SK-N-SH treated with all-trans-retinoic acid at 6 μM for 48 hours (cell line): ENCODE results near the gene TAF7L.

Source experiments
- CSRNP3 ChIP-seq: fragments of 250-450 bp; sonication (Bioruptor Pico); IDR thresholded peaks from 2 replicates; pipeline ENCODE4 v1.5.1; 2021; ENCODE audit warnings: mild to moderate bottlenecking, moderate library complexity
- GLIS3 ChIP-seq: fragments of 250-450 bp; sonication (Bioruptor Pico); IDR thresholded peaks from 2 replicates; pipeline ENCODE4 v1.5.0; 2020; ENCODE audit warnings: mild to moderate bottlenecking, moderate library complexity
- ISL1 ChIP-seq: fragments of 250-450 bp; sonication (Bioruptor Pico); IDR thresholded peaks from 2 replicates; pipeline ENCODE4 v2.1.2; 2022; ENCODE audit warnings: mild to moderate bottlenecking, moderate library complexity
- RARB ChIP-seq: fragments of 250-450 bp; sonication (Bioruptor Pico); IDR thresholded peaks from 2 replicates; pipeline ENCODE4 v1.8.0; 2021; ENCODE audit warnings: mild to moderate bottlenecking, moderate library complexity
- SNAI2 ChIP-seq: fragments of 250-450 bp; sonication (Bioruptor Pico); IDR thresholded peaks from 2 replicates; pipeline ENCODE4 v1.5.0; 2020; ENCODE audit warnings: mild to moderate bottlenecking, moderate library complexity
- TCF4 ChIP-seq: fragments of 250-450 bp; sonication (Bioruptor Pico); IDR thresholded peaks from 2 replicates; pipeline ENCODE4 v1.8.0; 2021; ENCODE audit warnings: mild to moderate bottlenecking, moderate library complexity, borderline replicate concordance
- ZFP30 ChIP-seq: fragments of 450-650 bp; formaldehyde crosslinking; IDR thresholded peaks from 2 replicates; pipeline ENCODE4 v1.5.0; 2022; ENCODE audit warnings: mild to moderate bottlenecking, moderate library complexity
- TF ChIP-seq, protein P1 (sequence below): fragments of 250-450 bp; sonication (Bioruptor Pico); IDR thresholded peaks from 2 replicates; pipeline ENCODE4 v1.8.0; 2020; ENCODE audit warnings: mild to moderate bottlenecking, moderate library complexity, borderline replicate concordance

DNA sequence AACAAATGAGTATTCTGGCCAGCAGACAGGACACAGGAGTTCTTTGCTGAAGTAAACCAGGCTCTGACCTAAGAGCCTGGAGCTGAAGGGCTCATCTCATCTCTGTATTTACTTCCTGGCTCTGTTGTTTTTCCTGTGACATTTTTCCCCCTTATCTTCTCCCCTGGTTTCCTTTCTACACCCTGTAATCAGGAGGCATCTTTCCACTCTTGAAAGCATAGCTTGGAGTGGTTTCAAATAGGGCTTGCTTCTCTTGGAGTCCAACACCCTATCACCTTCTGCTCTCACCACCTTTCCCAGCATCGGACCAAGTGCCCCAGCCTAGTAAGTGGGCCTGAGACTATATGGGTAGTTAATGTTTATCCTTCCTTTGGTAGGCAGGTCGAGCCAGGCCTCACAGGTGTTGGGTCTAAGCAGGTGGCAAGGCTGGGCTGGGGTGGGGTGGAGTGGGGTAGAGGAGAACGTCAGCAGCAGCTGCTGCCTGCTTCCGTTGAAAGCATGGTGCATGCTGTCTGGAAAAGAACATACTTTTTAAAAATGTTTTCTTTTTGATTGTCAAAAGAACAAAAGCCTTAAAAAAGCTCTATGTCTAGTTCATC lies 70.4 kb downstream of the TAF7L start:
- TF ChIP-seq SNAI2 (CRISPR knock-in tag) (no peak), ZFP30 (CRISPR knock-in tag) (no peak), RARB (CRISPR knock-in tag) (no peak), GLIS3 (CRISPR knock-in tag) (no peak), CSRNP3 (no peak), TCF4 (CRISPR knock-in tag) (no peak), ISL1 (no peak)
- TF ChIP-seq, protein P1, sequence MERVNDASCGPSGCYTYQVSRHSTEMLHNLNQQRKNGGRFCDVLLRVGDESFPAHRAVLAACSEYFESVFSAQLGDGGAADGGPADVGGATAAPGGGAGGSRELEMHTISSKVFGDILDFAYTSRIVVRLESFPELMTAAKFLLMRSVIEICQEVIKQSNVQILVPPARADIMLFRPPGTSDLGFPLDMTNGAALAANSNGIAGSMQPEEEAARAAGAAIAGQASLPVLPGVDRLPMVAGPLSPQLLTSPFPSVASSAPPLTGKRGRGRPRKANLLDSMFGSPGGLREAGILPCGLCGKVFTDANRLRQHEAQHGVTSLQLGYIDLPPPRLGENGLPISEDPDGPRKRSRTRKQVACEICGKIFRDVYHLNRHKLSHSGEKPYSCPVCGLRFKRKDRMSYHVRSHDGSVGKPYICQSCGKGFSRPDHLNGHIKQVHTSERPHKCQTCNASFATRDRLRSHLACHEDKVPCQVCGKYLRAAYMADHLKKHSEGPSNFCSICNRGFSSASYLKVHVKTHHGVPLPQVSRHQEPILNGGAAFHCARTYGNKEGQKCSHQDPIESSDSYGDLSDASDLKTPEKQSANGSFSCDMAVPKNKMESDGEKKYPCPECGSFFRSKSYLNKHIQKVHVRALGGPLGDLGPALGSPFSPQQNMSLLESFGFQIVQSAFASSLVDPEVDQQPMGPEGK (CRISPR knock-in tag): no peak
